K562 (cell line): ENCODE results near the gene MET. TPM values are rescaled to one million over a fixed set of nuclear protein-coding genes. Genes with fewer than 3 reads are reported as not detected.

Source experiments
- CBFB ChIP-seq: sonication (generic); formaldehyde crosslinking; IDR thresholded peaks from 2 replicates; pipeline ENCODE4 v1.4.0; 2020; ENCODE audit warnings: mild to moderate bottlenecking, missing genetic modification reagents
- DMBX1 ChIP-seq: fragments of 250-450 bp; sonication (Bioruptor Pico); IDR thresholded peaks from 2 replicates; pipeline ENCODE4 v1.8.0; 2022; ENCODE audit warnings: inconsistent platforms, mild to moderate bottlenecking, moderate library complexity, borderline replicate concordance
- EP400 ChIP-seq: fragments of 450-650 bp; IDR thresholded peaks from 2 replicates; pipeline ENCODE4 v1.6.1; 2017; ENCODE audit warnings: antibody characterized with exemption, mild to moderate bottlenecking, moderate library complexity
- FOXJ2 ChIP-seq: fragments of 200-800 bp; sonication (Bioruptor generic); IDR thresholded peaks from 2 replicates; pipeline ENCODE4 v1.6.1; 2016; ENCODE audit warnings: missing genetic modification characterization, missing compliant biosample characterization
- FOXK2 ChIP-seq, 2 experiments: fragments of 450-650 bp; IDR thresholded peaks in 1 of 2; conservative IDR thresholded peaks in 1 of 2; 2 replicates each; pipeline ENCODE4 v1.6.1; 2016; ENCODE audit warnings: low read depth in 2 of 2, mild to moderate bottlenecking in 1 of 2
- POLR2B ChIP-seq: fragments of 450-650 bp; IDR thresholded peaks from 2 replicates; pipeline ENCODE4 v1.6.1; 2018; ENCODE audit warnings: low read depth; ENCODE audit not compliant: partially characterized antibody
- SOX6 ChIP-seq: fragments of 450-650 bp; IDR thresholded peaks from 2 replicates; pipeline ENCODE4 v1.6.1; 2014; ENCODE audit warnings: mild to moderate bottlenecking
- TAF7 ChIP-seq: fragments of 450-650 bp; IDR thresholded peaks from 2 replicates; pipeline ENCODE4 v1.6.1; 2016; ENCODE audit warnings: missing genetic modification characterization, missing compliant biosample characterization
- TARDBP ChIP-seq: fragments of 450-650 bp; IDR thresholded peaks from 2 replicates; pipeline ENCODE4 v1.6.1; 2016
- polyA plus RNA-seq, 8 experiments: library from polyadenylated mRNA; depleted of rRNA in 4 of 8; stranded (reverse) in 5 of 8; unstranded in 3 of 8; fragments of >200 nt; fragmentation: Nextera tagmentation in 2 of 8; fragmentation: Illumina TruSeq in 1 of 8; extraction: Ambion mirVana in 2 of 8; extraction: Trizol in 1 of 8; gene quantifications; 2 replicates each; pipeline versions ENCODE4 v1.2.1 to v1.2.3, GENCODE V29; 2011 to 2014; ENCODE audit warnings: inconsistent platforms in 1 of 8, missing spikeins in 1 of 8
- total RNA-seq, 7 experiments: library from RNA; depleted of rRNA in 6 of 7; stranded (reverse); fragments of >200 nt in 6 of 7; fragmentation: Illumina TruSeq in 2 of 7; extraction: Trizol in 2 of 7; gene quantifications; 2 replicates each; pipeline versions ENCODE4 v1.2.1 to v1.2.3, GENCODE V29; 2011 to 2021; ENCODE audit warnings: low replicate concordance in 1 of 7
- TF ChIP-seq, protein P1 (sequence below): fragments of 250-450 bp; sonication (Bioruptor Pico); IDR thresholded peaks from 2 replicates; pipeline ENCODE4 v1.5.0; 2021
- TF ChIP-seq, protein P2 (sequence below): fragments of 450-650 bp; formaldehyde crosslinking; IDR thresholded peaks from 2 replicates; pipeline ENCODE4 v1.4.0; 2020; ENCODE audit warnings: mild to moderate bottlenecking, moderate library complexity
- TF ChIP-seq, protein P3 (sequence below), 2 experiments: fragments of 450-650 bp; conservative IDR thresholded peaks; 2 replicates each; pipeline ENCODE4 v1.6.1; 2017; ENCODE audit warnings: mild to moderate bottlenecking in 2 of 2, moderate library complexity in 2 of 2
- TF ChIP-seq, protein P4 (sequence below): fragments of 450-650 bp; IDR thresholded peaks from 2 replicates; pipeline ENCODE4 v1.6.1; 2016; ENCODE audit warnings: mild to moderate bottlenecking, moderate library complexity

Gene MET
- total and polyA plus RNA-seq, 9 of the 15 experiments (the other 6 are each of a cell fraction or from before 2014, with no cell fraction given) = 0.84 to 2.4 (median 1.1) TPM

DNA sequence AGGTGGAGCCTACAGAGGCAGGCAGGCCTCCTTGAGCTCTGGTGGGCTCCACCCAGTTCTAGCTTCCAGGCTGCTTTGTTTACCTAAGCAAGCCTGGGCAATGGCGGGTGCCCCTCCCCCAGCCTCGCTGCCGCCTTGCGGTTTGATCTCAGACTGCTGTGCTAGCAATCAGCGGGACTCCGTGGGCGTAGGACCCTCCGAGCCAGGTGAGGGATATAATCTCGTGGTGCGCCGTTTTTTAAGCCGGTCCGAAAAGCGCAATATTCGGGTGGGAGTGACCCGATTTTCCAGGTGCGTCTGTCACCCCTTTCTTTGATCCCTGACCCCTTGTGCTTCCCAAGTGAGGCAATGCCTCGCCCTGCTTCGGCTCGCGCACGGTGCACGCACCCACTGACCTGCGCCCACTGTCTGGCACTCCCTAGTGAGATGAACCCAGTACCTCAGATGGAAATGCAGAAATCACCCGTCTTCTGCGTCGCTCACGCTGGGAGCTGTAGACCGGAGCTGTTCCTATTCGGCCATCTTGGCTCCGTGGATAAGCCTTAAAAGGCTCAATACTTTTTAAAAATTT lies 52.0 kb downstream of the MET start (continued):
- TF ChIP-seq SOX6 (peak; percentile 57; the same call in 1 of the 2 replicates), FOXK2 (conservative IDR thresholded peaks at IDR 0.05 in 1 of 2, IDR thresholded peaks at IDR 0.05 in 1 of 2; ENCODE audit: low read depth in 2 of 2) (peak; percentile 89 to 91), TAF7 (peak; percentile 86), DMBX1 (CRISPR knock-in tag) (0 out of 2 replicates have a peak, but pooled peaks have one; percentile 41), CBFB (peak; percentile 81; the same call in 1 of the 2 replicates), EP400 (peak; percentile 67), TARDBP (peak; percentile 53; the same call in 1 of the 2 replicates), POLR2B (peak; percentile 35), FOXJ2 (tag) (peak; percentile 54; the same call in 1 of the 2 replicates)
- TF ChIP-seq, protein P1, sequence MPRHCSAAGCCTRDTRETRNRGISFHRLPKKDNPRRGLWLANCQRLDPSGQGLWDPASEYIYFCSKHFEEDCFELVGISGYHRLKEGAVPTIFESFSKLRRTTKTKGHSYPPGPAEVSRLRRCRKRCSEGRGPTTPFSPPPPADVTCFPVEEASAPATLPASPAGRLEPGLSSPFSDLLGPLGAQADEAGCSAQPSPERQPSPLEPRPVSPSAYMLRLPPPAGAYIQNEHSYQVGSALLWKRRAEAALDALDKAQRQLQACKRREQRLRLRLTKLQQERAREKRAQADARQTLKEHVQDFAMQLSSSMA (CRISPR knock-in tag) = 0 out of 2 replicates have a peak, but pooled peaks have one; percentile 32
- TF ChIP-seq, protein P2, sequence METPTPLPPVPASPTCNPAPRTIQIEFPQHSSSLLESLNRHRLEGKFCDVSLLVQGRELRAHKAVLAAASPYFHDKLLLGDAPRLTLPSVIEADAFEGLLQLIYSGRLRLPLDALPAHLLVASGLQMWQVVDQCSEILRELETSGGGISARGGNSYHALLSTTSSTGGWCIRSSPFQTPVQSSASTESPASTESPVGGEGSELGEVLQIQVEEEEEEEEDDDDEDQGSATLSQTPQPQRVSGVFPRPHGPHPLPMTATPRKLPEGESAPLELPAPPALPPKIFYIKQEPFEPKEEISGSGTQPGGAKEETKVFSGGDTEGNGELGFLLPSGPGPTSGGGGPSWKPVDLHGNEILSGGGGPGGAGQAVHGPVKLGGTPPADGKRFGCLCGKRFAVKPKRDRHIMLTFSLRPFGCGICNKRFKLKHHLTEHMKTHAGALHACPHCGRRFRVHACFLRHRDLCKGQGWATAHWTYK = 0 out of 2 replicates have a peak, but pooled peaks have one; percentile 39
- TF ChIP-seq, protein P3, sequence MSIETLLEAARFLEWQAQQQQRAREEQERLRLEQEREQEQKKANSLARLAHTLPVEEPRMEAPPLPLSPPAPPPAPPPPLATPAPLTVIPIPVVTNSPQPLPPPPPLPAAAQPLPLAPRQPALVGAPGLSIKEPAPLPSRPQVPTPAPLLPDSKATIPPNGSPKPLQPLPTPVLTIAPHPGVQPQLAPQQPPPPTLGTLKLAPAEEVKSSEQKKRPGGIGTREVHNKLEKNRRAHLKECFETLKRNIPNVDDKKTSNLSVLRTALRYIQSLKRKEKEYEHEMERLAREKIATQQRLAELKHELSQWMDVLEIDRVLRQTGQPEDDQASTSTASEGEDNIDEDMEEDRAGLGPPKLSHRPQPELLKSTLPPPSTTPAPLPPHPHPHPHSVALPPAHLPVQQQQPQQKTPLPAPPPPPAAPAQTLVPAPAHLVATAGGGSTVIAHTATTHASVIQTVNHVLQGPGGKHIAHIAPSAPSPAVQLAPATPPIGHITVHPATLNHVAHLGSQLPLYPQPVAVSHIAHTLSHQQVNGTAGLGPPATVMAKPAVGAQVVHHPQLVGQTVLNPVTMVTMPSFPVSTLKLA (conservative IDR thresholded peaks at IDR 0.05) = peak; percentile 34 to 71; a peak in 3 of 4 replicates
- TF ChIP-seq, protein P4, sequence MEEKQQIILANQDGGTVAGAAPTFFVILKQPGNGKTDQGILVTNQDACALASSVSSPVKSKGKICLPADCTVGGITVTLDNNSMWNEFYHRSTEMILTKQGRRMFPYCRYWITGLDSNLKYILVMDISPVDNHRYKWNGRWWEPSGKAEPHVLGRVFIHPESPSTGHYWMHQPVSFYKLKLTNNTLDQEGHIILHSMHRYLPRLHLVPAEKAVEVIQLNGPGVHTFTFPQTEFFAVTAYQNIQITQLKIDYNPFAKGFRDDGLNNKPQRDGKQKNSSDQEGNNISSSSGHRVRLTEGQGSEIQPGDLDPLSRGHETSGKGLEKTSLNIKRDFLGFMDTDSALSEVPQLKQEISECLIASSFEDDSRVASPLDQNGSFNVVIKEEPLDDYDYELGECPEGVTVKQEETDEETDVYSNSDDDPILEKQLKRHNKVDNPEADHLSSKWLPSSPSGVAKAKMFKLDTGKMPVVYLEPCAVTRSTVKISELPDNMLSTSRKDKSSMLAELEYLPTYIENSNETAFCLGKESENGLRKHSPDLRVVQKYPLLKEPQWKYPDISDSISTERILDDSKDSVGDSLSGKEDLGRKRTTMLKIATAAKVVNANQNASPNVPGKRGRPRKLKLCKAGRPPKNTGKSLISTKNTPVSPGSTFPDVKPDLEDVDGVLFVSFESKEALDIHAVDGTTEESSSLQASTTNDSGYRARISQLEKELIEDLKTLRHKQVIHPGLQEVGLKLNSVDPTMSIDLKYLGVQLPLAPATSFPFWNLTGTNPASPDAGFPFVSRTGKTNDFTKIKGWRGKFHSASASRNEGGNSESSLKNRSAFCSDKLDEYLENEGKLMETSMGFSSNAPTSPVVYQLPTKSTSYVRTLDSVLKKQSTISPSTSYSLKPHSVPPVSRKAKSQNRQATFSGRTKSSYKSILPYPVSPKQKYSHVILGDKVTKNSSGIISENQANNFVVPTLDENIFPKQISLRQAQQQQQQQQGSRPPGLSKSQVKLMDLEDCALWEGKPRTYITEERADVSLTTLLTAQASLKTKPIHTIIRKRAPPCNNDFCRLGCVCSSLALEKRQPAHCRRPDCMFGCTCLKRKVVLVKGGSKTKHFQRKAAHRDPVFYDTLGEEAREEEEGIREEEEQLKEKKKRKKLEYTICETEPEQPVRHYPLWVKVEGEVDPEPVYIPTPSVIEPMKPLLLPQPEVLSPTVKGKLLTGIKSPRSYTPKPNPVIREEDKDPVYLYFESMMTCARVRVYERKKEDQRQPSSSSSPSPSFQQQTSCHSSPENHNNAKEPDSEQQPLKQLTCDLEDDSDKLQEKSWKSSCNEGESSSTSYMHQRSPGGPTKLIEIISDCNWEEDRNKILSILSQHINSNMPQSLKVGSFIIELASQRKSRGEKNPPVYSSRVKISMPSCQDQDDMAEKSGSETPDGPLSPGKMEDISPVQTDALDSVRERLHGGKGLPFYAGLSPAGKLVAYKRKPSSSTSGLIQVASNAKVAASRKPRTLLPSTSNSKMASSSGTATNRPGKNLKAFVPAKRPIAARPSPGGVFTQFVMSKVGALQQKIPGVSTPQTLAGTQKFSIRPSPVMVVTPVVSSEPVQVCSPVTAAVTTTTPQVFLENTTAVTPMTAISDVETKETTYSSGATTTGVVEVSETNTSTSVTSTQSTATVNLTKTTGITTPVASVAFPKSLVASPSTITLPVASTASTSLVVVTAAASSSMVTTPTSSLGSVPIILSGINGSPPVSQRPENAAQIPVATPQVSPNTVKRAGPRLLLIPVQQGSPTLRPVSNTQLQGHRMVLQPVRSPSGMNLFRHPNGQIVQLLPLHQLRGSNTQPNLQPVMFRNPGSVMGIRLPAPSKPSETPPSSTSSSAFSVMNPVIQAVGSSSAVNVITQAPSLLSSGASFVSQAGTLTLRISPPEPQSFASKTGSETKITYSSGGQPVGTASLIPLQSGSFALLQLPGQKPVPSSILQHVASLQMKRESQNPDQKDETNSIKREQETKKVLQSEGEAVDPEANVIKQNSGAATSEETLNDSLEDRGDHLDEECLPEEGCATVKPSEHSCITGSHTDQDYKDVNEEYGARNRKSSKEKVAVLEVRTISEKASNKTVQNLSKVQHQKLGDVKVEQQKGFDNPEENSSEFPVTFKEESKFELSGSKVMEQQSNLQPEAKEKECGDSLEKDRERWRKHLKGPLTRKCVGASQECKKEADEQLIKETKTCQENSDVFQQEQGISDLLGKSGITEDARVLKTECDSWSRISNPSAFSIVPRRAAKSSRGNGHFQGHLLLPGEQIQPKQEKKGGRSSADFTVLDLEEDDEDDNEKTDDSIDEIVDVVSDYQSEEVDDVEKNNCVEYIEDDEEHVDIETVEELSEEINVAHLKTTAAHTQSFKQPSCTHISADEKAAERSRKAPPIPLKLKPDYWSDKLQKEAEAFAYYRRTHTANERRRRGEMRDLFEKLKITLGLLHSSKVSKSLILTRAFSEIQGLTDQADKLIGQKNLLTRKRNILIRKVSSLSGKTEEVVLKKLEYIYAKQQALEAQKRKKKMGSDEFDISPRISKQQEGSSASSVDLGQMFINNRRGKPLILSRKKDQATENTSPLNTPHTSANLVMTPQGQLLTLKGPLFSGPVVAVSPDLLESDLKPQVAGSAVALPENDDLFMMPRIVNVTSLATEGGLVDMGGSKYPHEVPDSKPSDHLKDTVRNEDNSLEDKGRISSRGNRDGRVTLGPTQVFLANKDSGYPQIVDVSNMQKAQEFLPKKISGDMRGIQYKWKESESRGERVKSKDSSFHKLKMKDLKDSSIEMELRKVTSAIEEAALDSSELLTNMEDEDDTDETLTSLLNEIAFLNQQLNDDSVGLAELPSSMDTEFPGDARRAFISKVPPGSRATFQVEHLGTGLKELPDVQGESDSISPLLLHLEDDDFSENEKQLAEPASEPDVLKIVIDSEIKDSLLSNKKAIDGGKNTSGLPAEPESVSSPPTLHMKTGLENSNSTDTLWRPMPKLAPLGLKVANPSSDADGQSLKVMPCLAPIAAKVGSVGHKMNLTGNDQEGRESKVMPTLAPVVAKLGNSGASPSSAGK = peak; percentile 59
